ENCODE measurements around the gene AXIN1. TPM values are rescaled to one million over a fixed set of nuclear protein-coding genes. Genes with fewer than 3 reads are reported as not detected.
A peak's percentile ranks its signal among the peaks of the same experiment; 100 is the strongest.

AXIN1 gene
- total RNA-seq, 1 donor: 13.4 TPM

GRCh38 chr16:283033-283805, 69.3 kb downstream of the AXIN1 start, which contains the start of gene PDIA2:
TSS of gene PDIA2 (plus strand) at chr16:283164. CDS start at chr16:283170, 6 bp downstream.
- DNase-seq (ENCODE audit: low read depth): no peak
- no peak within 1 kb of the TSS for H3K4me3 ChIP-seq (ENCODE audit: low read depth, low read length)
- no peak for TF ChIP-seq CTCF (IDR thresholded peaks at IDR 0.05; ENCODE audit: insufficient read depth, low read length)

- H3K4me3 ChIP-seq (ENCODE audit: low read depth, low read length): no peak overlapping the region
- no peak for DNase-seq (ENCODE audit: low read depth)
- no peak for TF ChIP-seq CTCF (IDR thresholded peaks at IDR 0.05; ENCODE audit: insufficient read depth, low read length)
Observed at GRCh38 chr16:282491-282890, 70.0 kb downstream of the AXIN1 start.

- H3K4me3 ChIP-seq (ENCODE audit: low read depth, low read length): no peak overlapping the region
- TF ChIP-seq CTCF (IDR thresholded peaks at IDR 0.05; ENCODE audit: insufficient read depth, low read length): no peak
- DNase-seq (ENCODE audit: low read depth): no peak
Observed at GRCh38 chr16:281660-282255, 70.8 kb downstream of the AXIN1 start.

GRCh38 chr16:280991-281659, 71.4 kb downstream of the AXIN1 start:
- TF ChIP-seq CTCF (IDR thresholded peaks at IDR 0.05; ENCODE audit: insufficient read depth, low read length): no peak
- H3K4me3 ChIP-seq (ENCODE audit: low read depth, low read length): no peak overlapping the region
- DNase-seq (ENCODE audit: low read depth): no peak

- DNase-seq (ENCODE audit: low read depth): no peak
- TF ChIP-seq CTCF (IDR thresholded peaks at IDR 0.05; ENCODE audit: insufficient read depth, low read length): no peak
- H3K4me3 ChIP-seq (ENCODE audit: low read depth, low read length): peak within 1 kb of the TSS; percentile 47
Observed at GRCh38 chr16:280552-280951, 72.0 kb downstream of the AXIN1 start, which contains the start of gene ARHGDIG. TSS of gene ARHGDIG (plus strand) at chr16:280591. CDS start at chr16:280681, 90 bp downstream.

- no peak overlapping the region for H3K4me3 ChIP-seq (ENCODE audit: low read depth, low read length)
- TF ChIP-seq CTCF (IDR thresholded peaks at IDR 0.05; ENCODE audit: insufficient read depth, low read length): no peak
- DNase-seq (ENCODE audit: low read depth): no peak
Observed at GRCh38 chr16:280005-280460, 72.5 kb downstream of the AXIN1 start.
